Activated naive CD4-positive, alpha-beta T cell treated with anti-CD3 and anti-CD28 coated beads for 36 hours (primary cell): ENCODE data around the gene MRPL14. TPM values are rescaled to one million over a fixed set of nuclear protein-coding genes. Genes with fewer than 3 reads are reported as not detected.
A peak's percentile ranks its signal among the peaks of the same experiment; 100 is the strongest.

Source experiments
- CTCF ChIA-PET: fragments of 350-600 bp; sonication (Branson Sonifier 250); formaldehyde crosslinking; loops from one replicate; lab custom pipeline; 2021; ENCODE audit warnings: antibody characterized with exemption; lab: Charles Lee
- DNase-seq: peaks from one replicate; pipeline ENCODE4 v3.0.0-alpha.2; 2020
- H3K27ac Mint-ChIP-seq: one replicate; pipeline ENCODE4 v1.8.0; 2021; ENCODE audit warnings: mild to moderate bottlenecking, mixed read lengths
- H3K27me3 Mint-ChIP-seq: one replicate; pipeline ENCODE4 v1.8.0; 2021; ENCODE audit warnings: low read depth, mixed read lengths
- H3K36me3 Mint-ChIP-seq: one replicate; pipeline ENCODE4 v1.8.0; 2021; ENCODE audit warnings: low read depth, mixed read lengths
- H3K4me1 Mint-ChIP-seq: one replicate; pipeline ENCODE4 v1.8.0; 2021; ENCODE audit warnings: low read depth, mixed read lengths
- H3K4me3 Mint-ChIP-seq: one replicate; pipeline ENCODE4 v1.8.0; 2021; ENCODE audit warnings: mild to moderate bottlenecking, moderate library complexity, mixed read lengths
- H3K9me3 Mint-ChIP-seq: one replicate; pipeline ENCODE4 v1.8.0; 2021; ENCODE audit warnings: mixed read lengths
- intact Hi-C: fragments of 100-400 bp; cut with micrococcal nuclease; formaldehyde crosslinking; loops from one replicate; pipeline ENCODE4 v1.15.1; 2023
- total RNA-seq, 2 experiments: library from RNA; stranded (reverse); gene quantifications; one replicate each; pipeline ENCODE4 v1.2.3, GENCODE V29; 2021

The MRPL14 gene
- total RNA-seq, 2 experiments from 2014 or later: 40.9 to 41.0 TPM

DNA sequence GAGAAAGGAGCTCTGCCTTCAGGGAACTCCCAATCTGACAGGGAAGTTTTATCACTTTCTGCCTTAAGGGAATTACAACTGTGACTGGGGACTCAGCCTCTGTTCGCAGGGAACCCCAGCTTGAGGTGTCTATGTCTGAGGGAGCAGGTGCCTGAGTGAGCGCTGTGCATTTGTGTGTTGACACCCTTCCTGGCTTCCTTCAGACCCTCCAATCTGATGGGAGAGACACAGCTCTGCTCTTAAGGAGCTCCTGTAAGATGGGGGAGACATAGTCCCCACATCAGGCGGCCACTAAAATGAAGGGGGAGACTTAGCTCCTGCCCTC lies 62.3 kb downstream of the MRPL14 start:
- no peak for DNase-seq
- Mint-ChIP-seq H3K4me3 (no peak overlapping the region), H3K36me3 (no peaks in the 10 kb centered on the region), H3K9me3 (peaks cover 3% of the 10 kb centered on the region), H3K4me1 (peaks cover 5% of the 10 kb centered on the region), H3K27ac (no peak overlapping the region), H3K27me3 (peaks cover 4% of the 10 kb centered on the region)
- intact Hi-C loops: no loop called here
- CTCF ChIA-PET: interaction anchor here (0.8 to 1.8 kb wide), 5 partner anchors 9 to 296 kb away, joined by 3 to 7 read pairs (median 5); no protein-coding TSS in a partner anchor

DNA sequence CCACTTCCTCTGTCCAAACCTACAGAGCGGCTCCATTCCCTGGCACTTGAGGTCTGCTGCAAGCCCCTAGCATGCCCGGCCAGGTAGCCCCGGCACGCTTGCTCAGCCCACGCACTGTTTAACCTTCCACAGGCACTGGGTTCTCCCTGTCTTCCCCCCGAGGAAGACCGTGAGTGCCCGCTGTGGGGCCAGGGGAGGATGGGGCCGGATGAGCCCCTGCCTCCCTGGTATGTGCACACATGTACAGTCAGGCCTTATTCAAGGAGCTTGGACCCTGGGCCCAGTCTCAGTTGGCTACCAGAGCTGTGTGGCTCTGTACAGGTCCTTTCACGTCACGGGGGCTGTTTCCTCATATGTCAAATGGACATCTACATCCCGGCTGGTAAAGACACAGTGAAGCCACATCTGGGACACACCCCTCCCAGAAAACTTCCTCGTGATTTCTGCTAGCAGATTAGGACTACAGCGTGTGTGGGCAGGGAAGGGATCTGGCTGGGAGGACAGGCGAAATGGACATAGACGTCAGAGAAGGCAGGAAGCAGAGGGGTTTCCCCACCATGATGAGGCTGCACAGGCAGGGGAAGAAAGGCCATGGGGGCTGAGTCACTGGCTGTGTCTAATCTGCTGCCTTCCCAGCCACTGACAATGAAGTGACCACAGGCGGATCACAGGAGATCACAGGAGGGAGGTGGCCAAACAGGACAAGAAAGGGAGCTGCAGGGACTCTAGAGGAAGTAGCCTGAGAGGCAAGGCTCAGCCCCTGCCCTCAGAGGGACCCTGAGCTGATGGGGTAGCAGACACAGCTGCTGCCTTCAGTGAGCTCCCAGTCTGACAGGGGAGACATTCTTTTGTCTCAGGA lies 62.9 kb downstream of the MRPL14 start:
- DNase-seq: peak; percentile 48
- no peak overlapping the region for H3K4me3 Mint-ChIP-seq
- no peak overlapping the region for H3K27ac Mint-ChIP-seq
- peaks cover 5% of the 10 kb centered on the region for H3K4me1 Mint-ChIP-seq
- H3K36me3 Mint-ChIP-seq: no peaks in the 10 kb centered on the region
- peaks cover 6% of the 10 kb centered on the region for H3K9me3 Mint-ChIP-seq
- intact Hi-C loops: no loop called here
- CTCF ChIA-PET: interaction anchor here (0.7 to 1.8 kb wide), 10 partner anchors 9 to 340 kb away, joined by 3 to 7 read pairs (median 5); no protein-coding TSS in a partner anchor
- H3K27me3 Mint-ChIP-seq: peaks cover 4% of the 10 kb centered on the region

DNA sequence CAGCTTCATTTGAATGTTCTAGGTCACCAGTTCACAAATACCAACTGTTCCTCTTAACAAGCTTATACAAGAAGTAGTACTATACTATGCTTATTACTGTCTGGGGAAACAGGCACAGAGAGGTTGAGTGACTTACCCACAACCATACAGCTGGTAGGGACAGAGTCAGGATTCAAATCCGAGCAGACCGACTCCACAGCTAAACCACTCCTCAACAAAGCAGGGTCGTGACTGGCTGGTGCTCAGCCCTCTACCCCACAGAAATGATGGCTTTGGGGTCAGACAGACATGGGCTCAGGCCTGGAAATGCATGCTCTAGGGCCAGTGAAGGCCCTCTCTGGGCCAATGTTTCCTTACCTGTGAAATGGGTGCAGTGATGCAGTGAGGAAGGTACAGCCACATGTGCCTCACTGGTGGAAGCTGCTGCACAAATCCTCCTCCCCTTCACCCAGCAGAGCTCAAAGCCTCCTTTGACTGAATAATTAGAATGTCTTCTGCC lies 63.6 kb downstream of the MRPL14 start:
- H3K4me1 Mint-ChIP-seq: peaks cover 5% of the 10 kb centered on the region
- intact Hi-C loops: loop anchor here (2.0 kb wide), 1 partner anchor 63 kb away; no protein-coding TSS in a partner anchor
- H3K36me3 Mint-ChIP-seq: no peaks in the 10 kb centered on the region
- CTCF ChIA-PET: interaction anchor here (0.7 to 1.8 kb wide), 11 partner anchors 10 to 339 kb away, joined by 3 to 7 read pairs (median 5); no protein-coding TSS in a partner anchor
- no peak overlapping the region for H3K4me3 Mint-ChIP-seq
- no peak for DNase-seq
- no peak overlapping the region for H3K27ac Mint-ChIP-seq
- no peaks in the 10 kb centered on the region for H3K27me3 Mint-ChIP-seq
- H3K9me3 Mint-ChIP-seq: peaks cover 6% of the 10 kb centered on the region

Other genes with a start within 250 kb of the MRPL14 start
- 1 to 10 TPM; 7.8 to 8.3 TPM for gene TMEM63B, start 102 bp upstream of the MRPL14 start, total RNA-seq
- not detected for gene CAPN11, start 31.4 kb upstream of the MRPL14 start, total RNA-seq
- gene MYMX, start 89.5 kb upstream of the MRPL14 start, total RNA-seq: not detected
- gene SLC29A1, start 96.1 kb upstream of the MRPL14 start, total RNA-seq: 10 to 100 TPM; 32.7 to 33.4 TPM
- gene HSP90AB1, start 119.6 kb upstream of the MRPL14 start, total RNA-seq: 1,000 to 10,000 TPM; 1,951 to 2,044 TPM
- gene SLC35B2, start 130.1 kb upstream of the MRPL14 start, total RNA-seq: 1 to 10 TPM; 7.2 to 7.3 TPM
- 1 to 10 TPM; 9.1 to 9.6 TPM for gene NFKBIE, start 138.1 kb upstream of the MRPL14 start, total RNA-seq
- not detected for gene TMEM151B, start 143.0 kb upstream of the MRPL14 start, total RNA-seq
- 10 to 100 TPM; 11.6 to 12.9 TPM for gene AARS2, start 185.9 kb upstream of the MRPL14 start, total RNA-seq
- gene SPATS1, start 215.2 kb upstream of the MRPL14 start, total RNA-seq: not detected